NCI-H345 treated with DMSO at 0.1 percent for 48 hours (cell line): ENCODE results near the gene KRT222.

Source experiments
- DNase-seq: peaks from one replicate; lab custom pipeline; 2025; ENCODE audit not compliant: unreplicated experiment; lab: John Stamatoyannopoulos, UW

The KRT222 gene

GRCh38 chr17:40659911-40660310, 5.1 kb downstream of the KRT222 start:
- no peak for DNase-seq

GRCh38 chr17:40658396-40658795, 6.6 kb downstream of the KRT222 start:
- DNase-seq, result no peak

- no peak for DNase-seq
These were observed 13.0 kb downstream of the KRT222 start for GRCh38 chr17:40651939-40652338.

- peak; percentile 33 for DNase-seq
These were observed 16.5 kb downstream of the KRT222 start for GRCh38 chr17:40648384-40648968.

- peak; percentile 54 for DNase-seq
These were observed 17.2 kb downstream of the KRT222 start, which contains the start of gene SMARCE1 for GRCh38 chr17:40647624-40648383. Gene SMARCE1 (minus strand): TSS chr17:40647818. CDS start chr17:40645802, 2,016 bp downstream.

GRCh38 chr17:40646791-40647623, 18.0 kb downstream of the KRT222 start:
- no peak for DNase-seq

GRCh38 chr17:40645943-40646342, 19.0 kb downstream of the KRT222 start:
- DNase-seq, result no peak

GRCh38 chr17:40645291-40645690, 19.7 kb downstream of the KRT222 start:
- DNase-seq, result no peak

GRCh38 chr17:40637931-40638330, 27.0 kb downstream of the KRT222 start:
- DNase-seq, result no peak

GRCh38 chr17:40633871-40634270, 31.1 kb downstream of the KRT222 start:
- DNase-seq, result no peak

- no peak for DNase-seq
These were observed 32.8 kb downstream of the KRT222 start for GRCh38 chr17:40632216-40632615.

- no peak for DNase-seq
These were observed 35.1 kb downstream of the KRT222 start for GRCh38 chr17:40629842-40630241.

GRCh38 chr17:40625311-40625710, 39.7 kb downstream of the KRT222 start:
- DNase-seq, result no peak

- no peak for DNase-seq
These were observed 41.4 kb downstream of the KRT222 start for GRCh38 chr17:40623419-40624210.

GRCh38 chr17:40622509-40622928, 42.5 kb downstream of the KRT222 start:
- no peak for DNase-seq

GRCh38 chr17:40621578-40621977, 43.4 kb downstream of the KRT222 start:
- DNase-seq, result no peak

- DNase-seq, result no peak
These were observed 44.0 kb downstream of the KRT222 start for GRCh38 chr17:40621019-40621418.

- DNase-seq, result no peak
These were observed 46.0 kb downstream of the KRT222 start for GRCh38 chr17:40618754-40619625.

- DNase-seq, result no peak
These were observed 47.2 kb downstream of the KRT222 start for GRCh38 chr17:40617678-40618240.

GRCh38 chr17:40616592-40616991, 48.4 kb downstream of the KRT222 start:
- DNase-seq, result no peak
